NB4 (cell line): Measurements from ENCODE around the gene MYEOV.

ENCODE experiments used
- CTCF ChIP-seq: IDR thresholded peaks from one replicate; pipeline ENCODE4 v1.5.1; 2012; ENCODE audit warnings: low read depth, low read length
- MAX ChIP-seq: IDR thresholded peaks from 2 replicates; pipeline ENCODE4 v1.6.1; 2011; ENCODE audit warnings: low read depth, low read length

GRCh38 chr11:69278091-69278867 is 15.7 kb upstream of the MYEOV start:
- no peak for TF ChIP-seq CTCF
- TF ChIP-seq MAX, result no peak
